Measurements from ENCODE around the gene RDH12.

The RDH12 gene

DNA sequence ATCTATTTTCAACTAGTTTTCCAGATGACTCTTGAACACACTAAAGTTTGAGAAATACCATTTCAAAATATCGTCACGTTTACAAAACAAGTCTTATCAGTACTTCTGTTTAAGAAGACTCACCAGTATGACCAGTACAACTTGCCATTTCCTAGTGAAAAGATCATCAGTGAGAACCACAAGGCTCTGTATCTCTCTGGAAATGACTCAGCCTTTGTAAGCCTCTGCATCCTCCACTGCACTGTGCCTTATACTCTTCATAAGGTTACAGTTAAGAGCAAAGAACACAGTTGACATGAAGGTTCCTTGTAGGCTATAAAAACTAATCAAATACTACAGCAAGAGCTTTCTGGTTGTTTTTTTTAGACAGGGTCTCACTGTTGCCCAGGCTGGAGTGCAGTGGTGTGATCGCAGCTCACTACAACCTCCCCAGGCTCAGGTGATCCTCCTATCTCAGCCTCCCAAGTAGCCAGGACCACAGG, 21.5 kb upstream of the RDH12 start:
- TF ChIP-seq, protein P1, sequence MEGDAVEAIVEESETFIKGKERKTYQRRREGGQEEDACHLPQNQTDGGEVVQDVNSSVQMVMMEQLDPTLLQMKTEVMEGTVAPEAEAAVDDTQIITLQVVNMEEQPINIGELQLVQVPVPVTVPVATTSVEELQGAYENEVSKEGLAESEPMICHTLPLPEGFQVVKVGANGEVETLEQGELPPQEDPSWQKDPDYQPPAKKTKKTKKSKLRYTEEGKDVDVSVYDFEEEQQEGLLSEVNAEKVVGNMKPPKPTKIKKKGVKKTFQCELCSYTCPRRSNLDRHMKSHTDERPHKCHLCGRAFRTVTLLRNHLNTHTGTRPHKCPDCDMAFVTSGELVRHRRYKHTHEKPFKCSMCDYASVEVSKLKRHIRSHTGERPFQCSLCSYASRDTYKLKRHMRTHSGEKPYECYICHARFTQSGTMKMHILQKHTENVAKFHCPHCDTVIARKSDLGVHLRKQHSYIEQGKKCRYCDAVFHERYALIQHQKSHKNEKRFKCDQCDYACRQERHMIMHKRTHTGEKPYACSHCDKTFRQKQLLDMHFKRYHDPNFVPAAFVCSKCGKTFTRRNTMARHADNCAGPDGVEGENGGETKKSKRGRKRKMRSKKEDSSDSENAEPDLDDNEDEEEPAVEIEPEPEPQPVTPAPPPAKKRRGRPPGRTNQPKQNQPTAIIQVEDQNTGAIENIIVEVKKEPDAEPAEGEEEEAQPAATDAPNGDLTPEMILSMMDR (IDR thresholded peaks at IDR 0.05; ENCODE audit: borderline replicate concordance, control extremely low read depth, extremely low read depth, insufficient read depth, missing control alignments): no peak
- in situ Hi-C loops (cut with MboI; ENCODE audit: low sequenced_read_pairs, unreplicated experiment): no loop called here
- peak; percentile 81 for DNase-seq (ENCODE audit: low spot score)

DNA sequence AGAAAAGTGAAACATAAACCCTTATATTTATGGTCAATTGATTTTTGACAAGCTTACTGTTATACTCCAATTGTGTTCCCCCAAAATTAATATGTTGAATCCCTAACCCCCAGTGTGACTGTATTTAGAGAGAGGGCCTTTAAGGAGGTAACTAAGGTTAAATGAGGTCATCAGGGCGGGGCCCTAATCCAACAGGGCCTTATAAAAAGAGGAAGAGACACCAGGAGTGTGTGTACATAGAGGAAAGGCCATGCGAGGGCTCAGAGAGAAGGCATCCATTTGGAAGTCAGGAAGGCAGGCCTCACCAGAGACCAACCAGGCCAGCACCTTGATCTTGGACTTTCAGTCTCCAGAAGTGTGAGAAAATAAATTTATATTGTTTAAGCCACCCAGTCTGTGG, 20.7 kb upstream of the RDH12 start:
- TF ChIP-seq, protein P1 (IDR thresholded peaks at IDR 0.05; ENCODE audit: borderline replicate concordance, control extremely low read depth, extremely low read depth, insufficient read depth, missing control alignments): no peak
- in situ Hi-C loops (cut with MboI; ENCODE audit: low sequenced_read_pairs, unreplicated experiment): no loop called here
- no peak for DNase-seq (ENCODE audit: low spot score)

DNA sequence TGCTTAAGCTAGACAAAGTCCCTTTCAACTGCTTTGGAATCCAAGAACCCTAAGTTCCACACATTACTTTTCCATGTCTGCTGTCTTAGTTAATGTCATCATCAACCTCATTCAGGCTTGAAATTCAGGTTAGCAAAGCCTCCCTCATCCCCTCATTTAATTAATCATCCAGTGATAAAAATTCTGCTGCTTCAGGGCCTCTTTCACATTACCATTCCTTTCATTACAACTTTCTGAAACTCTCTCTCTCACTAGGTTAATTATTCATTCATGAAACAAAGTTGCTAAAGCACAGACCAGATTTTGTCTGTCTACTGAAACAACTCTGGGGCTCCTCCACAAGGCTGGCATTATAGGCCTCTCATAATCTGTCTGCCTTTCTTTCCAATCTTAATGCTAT, 17.8 kb upstream of the RDH12 start:
- TF ChIP-seq, protein P1 (IDR thresholded peaks at IDR 0.05; ENCODE audit: borderline replicate concordance, control extremely low read depth, extremely low read depth, insufficient read depth, missing control alignments): no peak
- no peak for DNase-seq (ENCODE audit: low spot score)
- in situ Hi-C loops (cut with MboI; ENCODE audit: low sequenced_read_pairs, unreplicated experiment): no loop called here

DNA sequence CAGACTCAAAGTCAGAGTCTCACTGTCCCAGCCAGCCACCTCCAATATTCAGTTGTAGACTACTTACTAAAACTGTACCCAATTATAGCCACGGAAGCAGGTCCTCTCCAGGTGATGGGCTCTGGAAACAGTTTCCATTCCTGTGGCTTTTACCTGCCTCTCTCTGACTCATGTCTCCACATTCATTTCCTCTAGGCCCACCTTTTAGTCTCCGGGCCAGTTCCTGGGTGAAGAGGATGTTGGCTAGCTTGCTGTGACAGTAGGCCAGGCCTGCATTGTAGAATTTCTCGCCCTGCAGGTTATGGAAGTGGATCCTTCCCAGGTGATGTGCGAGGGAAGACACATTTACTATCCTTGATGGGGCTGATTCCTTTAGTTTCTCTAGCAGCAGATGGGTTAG, 11.7 kb upstream of the RDH12 start:
- DNase-seq (ENCODE audit: low spot score): no peak
- in situ Hi-C loops (cut with MboI; ENCODE audit: low sequenced_read_pairs, unreplicated experiment): no loop called here
- TF ChIP-seq, protein P1 (IDR thresholded peaks at IDR 0.05; ENCODE audit: borderline replicate concordance, control extremely low read depth, extremely low read depth, insufficient read depth, missing control alignments): no peak

DNA sequence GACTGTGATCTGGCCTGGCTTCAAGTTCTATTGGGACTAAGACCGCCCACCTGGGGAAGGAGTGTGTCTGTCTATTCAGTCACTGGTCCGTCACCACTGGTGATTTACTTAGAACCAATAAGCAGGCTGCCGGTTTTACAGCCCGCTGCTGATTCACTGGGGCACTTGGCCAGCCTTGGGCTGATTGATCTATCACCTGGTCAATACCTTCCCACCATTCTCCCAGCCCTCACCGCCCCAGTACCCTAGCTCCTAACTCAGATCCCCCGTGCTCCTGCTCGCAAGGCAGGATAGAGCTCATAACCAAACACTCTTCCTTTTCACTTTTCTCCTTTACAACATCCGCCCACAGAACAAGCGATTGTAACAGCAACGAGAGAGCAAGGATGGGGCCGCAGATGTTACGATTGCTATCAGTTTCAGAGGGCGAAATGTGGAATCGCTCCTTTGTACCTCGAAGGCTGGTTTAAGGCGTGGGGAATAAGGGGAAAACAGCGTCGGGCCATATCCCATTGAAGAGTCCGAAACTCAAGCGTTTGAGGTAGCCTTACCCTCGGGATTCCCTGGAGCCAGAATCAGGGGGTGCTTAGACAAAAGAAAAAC, 6.8 kb upstream of the RDH12 start:
- in situ Hi-C loops (cut with MboI; ENCODE audit: low sequenced_read_pairs, unreplicated experiment): no loop called here

DNA sequence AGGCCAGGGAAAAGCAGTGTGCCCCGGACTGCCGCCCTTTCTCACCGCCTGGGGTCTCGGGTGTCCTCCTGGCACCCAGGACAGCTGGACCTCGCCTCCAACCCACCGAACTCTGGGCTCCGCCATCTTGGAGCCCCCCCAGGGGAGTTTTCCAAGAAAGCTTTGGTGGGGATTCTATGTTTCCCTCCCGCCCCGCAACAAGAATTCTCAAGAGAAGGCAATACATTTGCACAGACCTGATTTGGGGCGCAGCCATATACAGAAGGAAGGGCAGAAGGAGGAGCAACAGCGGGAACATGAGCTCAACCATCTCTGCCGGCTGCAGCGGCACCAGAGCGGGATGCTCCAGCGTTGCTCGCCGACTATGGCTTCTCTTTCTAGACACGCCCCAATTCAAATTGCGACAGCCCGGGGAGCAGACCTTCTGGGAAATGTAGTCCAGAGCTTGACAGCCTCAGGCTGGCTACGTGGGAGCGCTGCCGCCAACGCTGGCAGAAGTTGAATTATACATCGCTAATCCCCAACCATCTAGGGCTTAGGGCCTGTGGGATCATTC, 6.2 kb upstream of the RDH12 start, which contains the start of gene RDH11:
TSS of gene RDH11 (minus strand) at position 371 of the 556 bp plus-strand sequence. CDS start at position 310, 61 bp downstream.
- in situ Hi-C loops (cut with MboI; ENCODE audit: low sequenced_read_pairs, unreplicated experiment): no loop called here
- TF ChIP-seq, protein P1 (IDR thresholded peaks at IDR 0.05; ENCODE audit: borderline replicate concordance, control extremely low read depth, extremely low read depth, insufficient read depth, missing control alignments): no peak
- peak; percentile 86 for DNase-seq (ENCODE audit: low spot score)

More for the DNA sequence above, 6.8 kb upstream of the RDH12 start:
- TF ChIP-seq, protein P1 (IDR thresholded peaks at IDR 0.05; ENCODE audit: borderline replicate concordance, control extremely low read depth, extremely low read depth, insufficient read depth, missing control alignments): no peak
- peak; percentile 89 for DNase-seq (ENCODE audit: low spot score)
